ENCODE results near the gene PPME1. TPM values are rescaled to one million over a fixed set of nuclear protein-coding genes. Genes with fewer than 3 reads are reported as not detected.

Gene PPME1
- total RNA-seq, 1 donor from 2014 or later = 401 TPM

GRCh38 chr11:74154620-74155281 is 16.3 kb upstream of the PPME1 start:
- H3K4me2 ChIP-seq (ENCODE audit: low read length) = peak overlapping the region; percentile 0
- no peak overlapping the region for H3K27ac ChIP-seq (ENCODE audit: low read depth, low read length)
- DNase-seq (ENCODE audit: low read depth) (peak; percentile 60), FAIRE-seq (no peak)
- peaks cover 13% of the 10 kb centered on the region for H3K4me1 Mint-ChIP-seq (ENCODE audit: low read depth, unreplicated experiment)
- no peak overlapping the region for H3K9ac ChIP-seq (ENCODE audit: low read length)
- peaks cover 7% of the 10 kb centered on the region for H3K36me3 Mint-ChIP-seq (ENCODE audit: low read depth, unreplicated experiment)
- H2AFZ ChIP-seq (ENCODE audit: low read depth, low read length) = no peak overlapping the region
- H3K27me3 ChIP-seq (ENCODE audit: insufficient read depth, low read length) = no peaks in the 10 kb centered on the region
- H3K27me3 Mint-ChIP-seq (ENCODE audit: low read depth, unreplicated experiment) = no peaks in the 10 kb centered on the region
- H3K27ac Mint-ChIP-seq (ENCODE audit: unreplicated experiment) = no peak overlapping the region
- TF ChIP-seq EZH2 (IDR thresholded peaks at IDR 0.05; ENCODE audit: insufficient read depth, low read length) (no peak), CTCF (IDR thresholded peaks at IDR 0.05; ENCODE audit: insufficient read depth, low read depth, low read length) (no peak)
- peaks cover 10% of the 10 kb centered on the region for H3K4me1 ChIP-seq (ENCODE audit: insufficient read depth, low read length)
- no peaks in the 10 kb centered on the region for H3K36me3 ChIP-seq (ENCODE audit: insufficient read depth, low read length)
- H3K4me3 ChIP-seq (ENCODE audit: insufficient read depth, low read depth, low read length) = no peak overlapping the region
- H3K79me2 ChIP-seq (ENCODE audit: insufficient read depth, low read length) = peaks cover 25% of the 10 kb centered on the region
- no peak overlapping the region for H3K4me3 Mint-ChIP-seq (ENCODE audit: unreplicated experiment)
- no peaks in the 10 kb centered on the region for H3K9me3 ChIP-seq (ENCODE audit: insufficient read depth, low read depth, low read length)
- no peaks in the 10 kb centered on the region for H4K20me1 ChIP-seq (ENCODE audit: insufficient read depth, low read length)
- no peaks in the 10 kb centered on the region for H3K9me3 Mint-ChIP-seq (ENCODE audit: unreplicated experiment)

GRCh38 chr11:74157169-74157568 is 13.9 kb upstream of the PPME1 start:
- no peak overlapping the region for H3K27ac Mint-ChIP-seq (ENCODE audit: unreplicated experiment)
- H4K20me1 ChIP-seq (ENCODE audit: insufficient read depth, low read length) = no peaks in the 10 kb centered on the region
- H3K4me1 ChIP-seq (ENCODE audit: insufficient read depth, low read length) = peaks cover 10% of the 10 kb centered on the region
- no peaks in the 10 kb centered on the region for H3K27me3 ChIP-seq (ENCODE audit: insufficient read depth, low read length)
- H2AFZ ChIP-seq (ENCODE audit: low read depth, low read length) = no peak overlapping the region
- no peaks in the 10 kb centered on the region for H3K9me3 ChIP-seq (ENCODE audit: insufficient read depth, low read depth, low read length)
- no peaks in the 10 kb centered on the region for H3K9me3 Mint-ChIP-seq (ENCODE audit: unreplicated experiment)
- TF ChIP-seq EZH2 (IDR thresholded peaks at IDR 0.05; ENCODE audit: insufficient read depth, low read length) (no peak), CTCF (IDR thresholded peaks at IDR 0.05; ENCODE audit: insufficient read depth, low read depth, low read length) (no peak)
- DNase-seq (ENCODE audit: low read depth) = peak; percentile 60
- H3K27me3 Mint-ChIP-seq (ENCODE audit: low read depth, unreplicated experiment) = no peaks in the 10 kb centered on the region
- no peak overlapping the region for H3K4me3 ChIP-seq (ENCODE audit: insufficient read depth, low read depth, low read length)
- no peak overlapping the region for H3K4me3 Mint-ChIP-seq (ENCODE audit: unreplicated experiment)
- H3K27ac ChIP-seq (ENCODE audit: low read depth, low read length) = no peak overlapping the region
- H3K4me2 ChIP-seq (ENCODE audit: low read length) = no peak overlapping the region
- FAIRE-seq = no peak
- H3K9ac ChIP-seq (ENCODE audit: low read length) = no peak overlapping the region
- peaks cover 11% of the 10 kb centered on the region for H3K4me1 Mint-ChIP-seq (ENCODE audit: low read depth, unreplicated experiment)
- peaks cover 9% of the 10 kb centered on the region for H3K36me3 Mint-ChIP-seq (ENCODE audit: low read depth, unreplicated experiment)
- H3K79me2 ChIP-seq (ENCODE audit: insufficient read depth, low read length) = peaks cover 35% of the 10 kb centered on the region
- H3K36me3 ChIP-seq (ENCODE audit: insufficient read depth, low read length) = no peaks in the 10 kb centered on the region

- H4K20me1 ChIP-seq (ENCODE audit: insufficient read depth, low read length) = no peaks in the 10 kb centered on the region
- H3K4me1 ChIP-seq (ENCODE audit: insufficient read depth, low read length) = peaks cover 8% of the 10 kb centered on the region
- H3K27me3 Mint-ChIP-seq (ENCODE audit: low read depth, unreplicated experiment) = no peaks in the 10 kb centered on the region
- no peaks in the 10 kb centered on the region for H3K9me3 Mint-ChIP-seq (ENCODE audit: unreplicated experiment)
- H3K27me3 ChIP-seq (ENCODE audit: insufficient read depth, low read length) = no peaks in the 10 kb centered on the region
- FAIRE-seq (no peak), DNase-seq (ENCODE audit: low read depth) (no peak)
- H3K4me3 Mint-ChIP-seq (ENCODE audit: unreplicated experiment) = no peak overlapping the region
- peaks cover 6% of the 10 kb centered on the region for H3K4me1 Mint-ChIP-seq (ENCODE audit: low read depth, unreplicated experiment)
- H2AFZ ChIP-seq (ENCODE audit: low read depth, low read length) = no peak overlapping the region
- H3K36me3 Mint-ChIP-seq (ENCODE audit: low read depth, unreplicated experiment) = peaks cover 9% of the 10 kb centered on the region
- H3K9me3 ChIP-seq (ENCODE audit: insufficient read depth, low read depth, low read length) = no peaks in the 10 kb centered on the region
- peaks cover 25% of the 10 kb centered on the region for H3K79me2 ChIP-seq (ENCODE audit: insufficient read depth, low read length)
- H3K4me2 ChIP-seq (ENCODE audit: low read length) = no peak overlapping the region
- no peak overlapping the region for H3K27ac ChIP-seq (ENCODE audit: low read depth, low read length)
- H3K36me3 ChIP-seq (ENCODE audit: insufficient read depth, low read length) = no peaks in the 10 kb centered on the region
- TF ChIP-seq CTCF (IDR thresholded peaks at IDR 0.05; ENCODE audit: insufficient read depth, low read depth, low read length) = no peak
- TF ChIP-seq EZH2 (IDR thresholded peaks at IDR 0.05; ENCODE audit: insufficient read depth, low read length) = no peak
- H3K9ac ChIP-seq (ENCODE audit: low read length) = no peak overlapping the region
- H3K4me3 ChIP-seq (ENCODE audit: insufficient read depth, low read depth, low read length) = no peak overlapping the region
- H3K27ac Mint-ChIP-seq (ENCODE audit: unreplicated experiment) = no peak overlapping the region
These were observed 11.4 kb upstream of the PPME1 start for GRCh38 chr11:74159642-74160041.

Measured in astrocyte (in vitro differentiated cells and primary cell).